HepG2 (cell line): ENCODE data around the gene ZNF488. TPM values are rescaled to one million over a fixed set of nuclear protein-coding genes. Genes with fewer than 3 reads are reported as not detected.

ENCODE experiments used
- CENPT ChIP-seq: sonication (generic); formaldehyde crosslinking; IDR thresholded peaks from 2 replicates; pipeline ENCODE4 v1.8.0; 2022; ENCODE audit warnings: low read depth, mild to moderate bottlenecking, moderate library complexity, missing genetic modification reagents
- GZF1 ChIP-seq: sonication (generic); formaldehyde crosslinking; IDR thresholded peaks from 2 replicates; pipeline ENCODE4 v1.5.1; 2020; ENCODE audit warnings: mild to moderate bottlenecking, missing genetic modification reagents
- RBM22 ChIP-seq: fragments of 200-400 bp; formaldehyde crosslinking; optimal IDR thresholded peaks from 2 replicates; pipeline ENCODE3; 2017; ENCODE audit warnings: mild to moderate bottlenecking, low read length, moderate library complexity
- ZEB1 ChIP-seq: IDR thresholded peaks from 2 replicates; pipeline ENCODE4 v1.6.1; 2012; ENCODE audit warnings: mild to moderate bottlenecking, low read depth, inconsistent platforms; ENCODE audit not compliant: insufficient replicate concordance
- ZNF749 ChIP-seq: sonication (generic); formaldehyde crosslinking; IDR thresholded peaks from 2 replicates; pipeline ENCODE4 v1.8.0; 2022; ENCODE audit warnings: mild to moderate bottlenecking, missing genetic modification reagents, moderate library complexity, borderline replicate concordance
- ZNF816 ChIP-seq: sonication (generic); formaldehyde crosslinking; IDR thresholded peaks from 2 replicates; pipeline ENCODE4 v1.8.0; 2022; ENCODE audit warnings: missing genetic modification reagents, mild to moderate bottlenecking, borderline replicate concordance
- polyA plus RNA-seq, 8 experiments: library from polyadenylated mRNA; depleted of rRNA in 3 of 8; stranded (reverse) in 7 of 8; unstranded in 1 of 8; fragments of >200 nt; fragmentation: Illumina TruSeq in 4 of 8; extraction: Trizol in 4 of 8; gene quantifications; 2 replicates each; pipeline versions ENCODE4 v1.2.1 to v1.2.3, GENCODE V29; 2011 to 2016; ENCODE audit warnings: low read depth in 4 of 8, missing spikeins in 1 of 8, mixed read lengths in 1 of 8; ENCODE audit not compliant: insufficient read depth in 1 of 8
- total RNA-seq, 5 experiments: library from RNA; depleted of rRNA; stranded (reverse); fragments of >200 nt; fragmentation: Illumina TruSeq; extraction: Trizol; gene quantifications; 2 replicates each; pipeline ENCODE4 v1.2.3, GENCODE V29; 2016; ENCODE audit warnings: low read depth in 1 of 5
- TF ChIP-seq, protein P1 (sequence below): IDR thresholded peaks from 2 replicates; pipeline ENCODE4 v1.6.1; 2016; ENCODE audit warnings: low read depth, borderline replicate concordance
- TF ChIP-seq, protein P2 (sequence below): IDR thresholded peaks from 2 replicates; pipeline ENCODE4 v1.6.1; 2016; ENCODE audit warnings: low read depth
- TF ChIP-seq, protein P3 (sequence below): sonication (generic); formaldehyde crosslinking; conservative IDR thresholded peaks from 2 replicates; pipeline ENCODE4 v1.4.0; 2020; ENCODE audit warnings: mild to moderate bottlenecking, missing genetic modification reagents, moderate library complexity
- TF ChIP-seq, protein P4 (sequence below): IDR thresholded peaks from 2 replicates; pipeline ENCODE4 v1.6.1; 2018; ENCODE audit warnings: missing genetic modification reagents, mild to moderate bottlenecking, missing compliant biosample characterization
- TF ChIP-seq, protein P5 (sequence below): IDR thresholded peaks from 2 replicates; pipeline ENCODE4 v1.6.1; 2016; ENCODE audit warnings: missing compliant biosample characterization, missing genetic modification reagents, borderline replicate concordance

Gene ZNF488
- total and polyA plus RNA-seq, 2 of the 13 experiments (the other 11 are each of a cell fraction or from before 2014, with no cell fraction given): 0.13 to 0.15 TPM

DNA sequence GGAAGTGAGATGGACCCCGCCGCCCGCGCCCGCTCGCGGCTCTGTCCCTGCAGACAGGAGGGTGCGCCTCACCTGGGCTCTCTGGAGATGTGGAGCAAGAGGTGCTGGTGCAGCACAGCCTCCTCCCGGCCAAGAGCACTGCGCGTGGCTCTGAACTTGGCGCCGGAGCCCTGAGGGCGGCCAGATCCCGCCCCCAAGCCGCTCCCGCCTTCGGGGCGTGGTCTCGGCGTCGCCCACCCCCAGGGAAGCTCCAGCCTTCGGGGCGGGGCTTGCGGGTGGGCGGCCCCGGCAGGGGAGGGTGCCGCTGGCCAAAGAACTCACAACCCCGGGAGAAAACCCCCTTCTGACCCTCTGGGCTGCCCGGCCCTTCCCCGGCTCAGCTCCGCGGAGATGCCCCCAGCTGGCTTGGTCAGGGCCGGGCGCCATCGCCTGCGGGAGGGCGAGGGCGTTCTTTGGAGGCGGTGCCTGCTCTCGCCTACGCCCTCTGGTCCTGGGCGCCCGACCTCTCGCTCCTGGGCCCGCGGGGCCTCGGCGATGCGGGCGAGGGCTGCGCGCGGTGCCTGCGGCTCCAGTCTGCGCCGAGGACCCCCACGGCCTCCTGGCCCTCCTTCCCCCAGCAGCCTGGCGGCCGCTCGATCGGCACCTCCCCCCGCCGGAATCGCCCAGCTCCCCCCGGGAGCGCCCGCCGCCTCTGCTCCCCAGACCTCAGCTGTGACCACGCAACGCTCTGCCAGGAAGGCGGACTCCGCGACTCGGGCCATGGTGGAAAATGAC is at the start of gene ZNF488 (continued):
- no peak for TF ChIP-seq ZEB1
- TF ChIP-seq, protein P1, sequence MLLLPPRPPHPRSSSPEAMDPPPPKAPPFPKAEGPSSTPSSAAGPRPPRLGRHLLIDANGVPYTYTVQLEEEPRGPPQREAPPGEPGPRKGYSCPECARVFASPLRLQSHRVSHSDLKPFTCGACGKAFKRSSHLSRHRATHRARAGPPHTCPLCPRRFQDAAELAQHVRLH (CRISPR knock-in tag): no peak
- TF ChIP-seq CENPT (CRISPR knock-in tag): no peak
- TF ChIP-seq, protein P2, sequence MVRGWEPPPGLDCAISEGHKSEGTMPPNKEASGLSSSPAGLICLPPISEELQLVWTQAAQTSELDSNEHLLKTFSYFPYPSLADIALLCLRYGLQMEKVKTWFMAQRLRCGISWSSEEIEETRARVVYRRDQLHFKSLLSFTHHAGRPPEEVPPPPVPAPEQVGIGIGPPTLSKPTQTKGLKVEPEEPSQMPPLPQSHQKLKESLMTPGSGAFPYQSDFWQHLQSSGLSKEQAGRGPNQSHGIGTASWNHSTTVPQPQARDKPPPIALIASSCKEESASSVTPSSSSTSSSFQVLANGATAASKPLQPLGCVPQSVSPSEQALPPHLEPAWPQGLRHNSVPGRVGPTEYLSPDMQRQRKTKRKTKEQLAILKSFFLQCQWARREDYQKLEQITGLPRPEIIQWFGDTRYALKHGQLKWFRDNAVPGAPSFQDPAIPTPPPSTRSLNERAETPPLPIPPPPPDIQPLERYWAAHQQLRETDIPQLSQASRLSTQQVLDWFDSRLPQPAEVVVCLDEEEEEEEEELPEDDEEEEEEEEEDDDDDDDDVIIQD (CRISPR knock-in tag): no peak
- TF ChIP-seq, protein P3, sequence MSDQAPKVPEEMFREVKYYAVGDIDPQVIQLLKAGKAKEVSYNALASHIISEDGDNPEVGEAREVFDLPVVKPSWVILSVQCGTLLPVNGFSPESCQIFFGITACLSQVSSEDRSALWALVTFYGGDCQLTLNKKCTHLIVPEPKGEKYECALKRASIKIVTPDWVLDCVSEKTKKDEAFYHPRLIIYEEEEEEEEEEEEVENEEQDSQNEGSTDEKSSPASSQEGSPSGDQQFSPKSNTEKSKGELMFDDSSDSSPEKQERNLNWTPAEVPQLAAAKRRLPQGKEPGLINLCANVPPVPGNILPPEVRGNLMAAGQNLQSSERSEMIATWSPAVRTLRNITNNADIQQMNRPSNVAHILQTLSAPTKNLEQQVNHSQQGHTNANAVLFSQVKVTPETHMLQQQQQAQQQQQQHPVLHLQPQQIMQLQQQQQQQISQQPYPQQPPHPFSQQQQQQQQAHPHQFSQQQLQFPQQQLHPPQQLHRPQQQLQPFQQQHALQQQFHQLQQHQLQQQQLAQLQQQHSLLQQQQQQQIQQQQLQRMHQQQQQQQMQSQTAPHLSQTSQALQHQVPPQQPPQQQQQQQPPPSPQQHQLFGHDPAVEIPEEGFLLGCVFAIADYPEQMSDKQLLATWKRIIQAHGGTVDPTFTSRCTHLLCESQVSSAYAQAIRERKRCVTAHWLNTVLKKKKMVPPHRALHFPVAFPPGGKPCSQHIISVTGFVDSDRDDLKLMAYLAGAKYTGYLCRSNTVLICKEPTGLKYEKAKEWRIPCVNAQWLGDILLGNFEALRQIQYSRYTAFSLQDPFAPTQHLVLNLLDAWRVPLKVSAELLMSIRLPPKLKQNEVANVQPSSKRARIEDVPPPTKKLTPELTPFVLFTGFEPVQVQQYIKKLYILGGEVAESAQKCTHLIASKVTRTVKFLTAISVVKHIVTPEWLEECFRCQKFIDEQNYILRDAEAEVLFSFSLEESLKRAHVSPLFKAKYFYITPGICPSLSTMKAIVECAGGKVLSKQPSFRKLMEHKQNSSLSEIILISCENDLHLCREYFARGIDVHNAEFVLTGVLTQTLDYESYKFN: no peak
- TF ChIP-seq ZNF749 (CRISPR knock-in tag): no peak
- no peak for TF ChIP-seq ZNF816 (CRISPR knock-in tag)
- TF ChIP-seq, protein P4, sequence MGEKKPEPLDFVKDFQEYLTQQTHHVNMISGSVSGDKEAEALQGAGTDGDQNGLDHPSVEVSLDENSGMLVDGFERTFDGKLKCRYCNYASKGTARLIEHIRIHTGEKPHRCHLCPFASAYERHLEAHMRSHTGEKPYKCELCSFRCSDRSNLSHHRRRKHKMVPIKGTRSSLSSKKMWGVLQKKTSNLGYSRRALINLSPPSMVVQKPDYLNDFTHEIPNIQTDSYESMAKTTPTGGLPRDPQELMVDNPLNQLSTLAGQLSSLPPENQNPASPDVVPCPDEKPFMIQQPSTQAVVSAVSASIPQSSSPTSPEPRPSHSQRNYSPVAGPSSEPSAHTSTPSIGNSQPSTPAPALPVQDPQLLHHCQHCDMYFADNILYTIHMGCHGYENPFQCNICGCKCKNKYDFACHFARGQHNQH (CRISPR knock-in tag): peak; percentile 33; the same call in 1 of the 2 replicates
- TF ChIP-seq GZF1 (CRISPR knock-in tag): no peak
- TF ChIP-seq RBM22: no peak
- TF ChIP-seq, protein P5, sequence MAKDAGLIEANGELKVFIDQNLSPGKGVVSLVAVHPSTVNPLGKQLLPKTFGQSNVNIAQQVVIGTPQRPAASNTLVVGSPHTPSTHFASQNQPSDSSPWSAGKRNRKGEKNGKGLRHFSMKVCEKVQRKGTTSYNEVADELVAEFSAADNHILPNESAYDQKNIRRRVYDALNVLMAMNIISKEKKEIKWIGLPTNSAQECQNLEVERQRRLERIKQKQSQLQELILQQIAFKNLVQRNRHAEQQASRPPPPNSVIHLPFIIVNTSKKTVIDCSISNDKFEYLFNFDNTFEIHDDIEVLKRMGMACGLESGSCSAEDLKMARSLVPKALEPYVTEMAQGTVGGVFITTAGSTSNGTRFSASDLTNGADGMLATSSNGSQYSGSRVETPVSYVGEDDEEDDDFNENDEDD (CRISPR knock-in tag): peak; percentile 65; the same call in 1 of the 2 replicates
